ENCODE data around the gene RSPH1.
A peak's percentile ranks its signal among the peaks of the same experiment; 100 is the strongest.

The RSPH1 gene

GRCh38 chr21:42532466-42533181, 36.6 kb upstream of the RSPH1 start:
- peak; percentile 60 for DNase-seq (ENCODE audit: low spot score)

GRCh38 chr21:42531771-42532170, 35.7 kb upstream of the RSPH1 start:
- no peak for DNase-seq (ENCODE audit: low spot score)

- no peak for DNase-seq (ENCODE audit: low spot score)
Observed at GRCh38 chr21:42530167-42530518, 34.1 kb upstream of the RSPH1 start.

GRCh38 chr21:42527489-42528158, 31.6 kb upstream of the RSPH1 start:
- peak; percentile 54 for DNase-seq (ENCODE audit: low spot score)

GRCh38 chr21:42527127-42527488, 31.1 kb upstream of the RSPH1 start:
- no peak for DNase-seq (ENCODE audit: low spot score)

GRCh38 chr21:42526379-42526727, 30.3 kb upstream of the RSPH1 start:
- no peak for DNase-seq (ENCODE audit: low spot score)

- DNase-seq (ENCODE audit: low spot score) = no peak
Observed at GRCh38 chr21:42525676-42526378, 29.8 kb upstream of the RSPH1 start.

- DNase-seq (ENCODE audit: low spot score) = no peak
Observed at GRCh38 chr21:42525029-42525581, 29.1 kb upstream of the RSPH1 start.

GRCh38 chr21:42524341-42525028, 28.5 kb upstream of the RSPH1 start:
- peak; percentile 45 for DNase-seq (ENCODE audit: low spot score)

- DNase-seq (ENCODE audit: low spot score) = no peak
Observed at GRCh38 chr21:42523941-42524340, 27.9 kb upstream of the RSPH1 start.

GRCh38 chr21:42523211-42523610, 27.2 kb upstream of the RSPH1 start:
- no peak for DNase-seq (ENCODE audit: low spot score)

- no peak for DNase-seq (ENCODE audit: low spot score)
Observed at GRCh38 chr21:42522771-42523170, 26.7 kb upstream of the RSPH1 start.

GRCh38 chr21:42522271-42522670, 26.2 kb upstream of the RSPH1 start:
- DNase-seq (ENCODE audit: low spot score) = no peak

GRCh38 chr21:42521805-42522204, 25.8 kb upstream of the RSPH1 start:
- no peak for DNase-seq (ENCODE audit: low spot score)

- DNase-seq (ENCODE audit: low spot score) = no peak
Observed at GRCh38 chr21:42521384-42521783, 25.4 kb upstream of the RSPH1 start.

- DNase-seq (ENCODE audit: low spot score) = no peak
Observed at GRCh38 chr21:42520628-42521253, 24.7 kb upstream of the RSPH1 start.

- DNase-seq (ENCODE audit: low spot score) = no peak
Observed at GRCh38 chr21:42518626-42519025, 22.6 kb upstream of the RSPH1 start.

GRCh38 chr21:42518215-42518614, 22.2 kb upstream of the RSPH1 start:
- DNase-seq (ENCODE audit: low spot score) = peak; percentile 72

- no peak for DNase-seq (ENCODE audit: low spot score)
Observed at GRCh38 chr21:42515708-42516502, 19.9 kb upstream of the RSPH1 start.

- DNase-seq (ENCODE audit: low spot score) = no peak
Observed at GRCh38 chr21:42514883-42515228, 18.8 kb upstream of the RSPH1 start.
